IMR-90 (cell line): ENCODE results near the gene AKAP17A.

ENCODE experiments used
- BHLHE40 ChIP-seq: fragments of 150-350 bp; IDR thresholded peaks from 2 replicates; pipeline ENCODE4 v1.6.1; 2016; ENCODE audit warnings: mild to moderate bottlenecking, low read depth, low read length
- CHD1 ChIP-seq: IDR thresholded peaks from 2 replicates; pipeline ENCODE4 v1.6.1; 2012; ENCODE audit warnings: low read depth, low read length, improper control_type of control experiment
- ELK1 ChIP-seq: fragments of 150-350 bp; IDR thresholded peaks from 2 replicates; pipeline ENCODE4 v1.6.1; 2016; ENCODE audit warnings: low read depth, mild to moderate bottlenecking, low read length, moderate library complexity, borderline replicate concordance
- MAFK ChIP-seq: IDR thresholded peaks from 2 replicates; pipeline ENCODE4 v1.6.1; 2012; ENCODE audit warnings: low read depth, low read length, improper control_type of control experiment
- MAZ ChIP-seq: IDR thresholded peaks from 2 replicates; pipeline ENCODE4 v1.6.1; 2012; ENCODE audit warnings: low read depth, mild to moderate bottlenecking, low read length, improper control_type of control experiment, moderate library complexity, borderline replicate concordance
- MXI1 ChIP-seq: IDR thresholded peaks from 2 replicates; pipeline ENCODE4 v1.6.1; 2012; ENCODE audit warnings: low read depth, mild to moderate bottlenecking, low read length, moderate library complexity, borderline replicate concordance
- POLR2A ChIP-seq: IDR thresholded peaks from 2 replicates; pipeline ENCODE4 v1.6.1; 2012; ENCODE audit warnings: mild to moderate bottlenecking, low read depth, low read length
- RAD21 ChIP-seq: IDR thresholded peaks from 2 replicates; pipeline ENCODE4 v1.6.1; 2012; ENCODE audit warnings: low read length, improper control_type of control experiment
- RFX5 ChIP-seq: IDR thresholded peaks from 2 replicates; pipeline ENCODE4 v1.8.0; 2012; ENCODE audit warnings: low read depth, mild to moderate bottlenecking, low read length, moderate library complexity
- USF2 ChIP-seq: fragments of 150-350 bp; IDR thresholded peaks from 2 replicates; pipeline ENCODE4 v1.6.1; 2017; ENCODE audit warnings: mild to moderate bottlenecking, antibody characterized with exemption, low read length, low read depth
- TF ChIP-seq, protein P1 (sequence below): conservative IDR thresholded peaks from 2 replicates; pipeline ENCODE4 v1.5.1; 2012; ENCODE audit warnings: mild to moderate bottlenecking, low read depth, low read length, improper control_type of control experiment

- TF ChIP-seq, protein P1, sequence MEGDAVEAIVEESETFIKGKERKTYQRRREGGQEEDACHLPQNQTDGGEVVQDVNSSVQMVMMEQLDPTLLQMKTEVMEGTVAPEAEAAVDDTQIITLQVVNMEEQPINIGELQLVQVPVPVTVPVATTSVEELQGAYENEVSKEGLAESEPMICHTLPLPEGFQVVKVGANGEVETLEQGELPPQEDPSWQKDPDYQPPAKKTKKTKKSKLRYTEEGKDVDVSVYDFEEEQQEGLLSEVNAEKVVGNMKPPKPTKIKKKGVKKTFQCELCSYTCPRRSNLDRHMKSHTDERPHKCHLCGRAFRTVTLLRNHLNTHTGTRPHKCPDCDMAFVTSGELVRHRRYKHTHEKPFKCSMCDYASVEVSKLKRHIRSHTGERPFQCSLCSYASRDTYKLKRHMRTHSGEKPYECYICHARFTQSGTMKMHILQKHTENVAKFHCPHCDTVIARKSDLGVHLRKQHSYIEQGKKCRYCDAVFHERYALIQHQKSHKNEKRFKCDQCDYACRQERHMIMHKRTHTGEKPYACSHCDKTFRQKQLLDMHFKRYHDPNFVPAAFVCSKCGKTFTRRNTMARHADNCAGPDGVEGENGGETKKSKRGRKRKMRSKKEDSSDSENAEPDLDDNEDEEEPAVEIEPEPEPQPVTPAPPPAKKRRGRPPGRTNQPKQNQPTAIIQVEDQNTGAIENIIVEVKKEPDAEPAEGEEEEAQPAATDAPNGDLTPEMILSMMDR = no peak
- TF ChIP-seq MAFK (no peak), POLR2A (no peak), RAD21 (no peak), USF2 (no peak), CHD1 (no peak), BHLHE40 (no peak), MXI1 (no peak), RFX5 (no peak), MAZ (no peak), ELK1 (no peak)
Measured at GRCh38 chrX:1593286-1594271, 2.2 kb downstream of the AKAP17A start.
